ENCODE measurements around the gene TENT5A. TPM values are rescaled to one million over a fixed set of nuclear protein-coding genes. Genes with fewer than 3 reads are reported as not detected.

The TENT5A gene
- total RNA-seq, 4 donors from 2014 or later, result 5.6 to 42.1 (median 34.2) TPM

- no peak overlapping the region for H3K27ac ChIP-seq
- no peaks in the 10 kb centered on the region for H3K36me3 ChIP-seq
- in situ Hi-C loops (cut with MboI; ENCODE audit: low pct_ligation_motif_present in 1 of 4, low pct_unique_long_range_greater_than_20kb in 1 of 4, low sequenced_read_pairs in 3 of 4) (no loop called here), intact Hi-C loops (cut with DNase I; ENCODE audit: low total_unique reads) (no loop called here)
- TF ChIP-seq POLR2AphosphoS5 (IDR thresholded peaks at IDR 0.05), result no peak
- TF ChIP-seq CTCF (IDR thresholded peaks at IDR 0.05), result no peak
- no peak for TF ChIP-seq EP300 (IDR thresholded peaks at IDR 0.05; ENCODE audit: low read depth)
- no peaks in the 10 kb centered on the region for H3K27me3 ChIP-seq
- H3K9me3 ChIP-seq, result no peaks in the 10 kb centered on the region
- H3K4me1 ChIP-seq, result no peaks in the 10 kb centered on the region
- no peak overlapping the region for H3K4me3 ChIP-seq
- 71 to 85% methylated on average over 1 of the region's 1 CpG for WGBS, 2 donors (ENCODE audit: low coverage in 1 of 2)
- no peak for DNase-seq
Measured at GRCh38 chr6:81720427-81720826, 32.1 kb downstream of the TENT5A start.

- 60 to 83% methylated on average over 1 of the region's 1 CpG for WGBS, 2 donors (ENCODE audit: low coverage in 1 of 2)
- Histone ChIP-seq H3K4me1 (no peaks in the 10 kb centered on the region), H3K27me3 (no peaks in the 10 kb centered on the region), H3K36me3 (no peaks in the 10 kb centered on the region), H3K27ac (no peak overlapping the region), H3K4me3 (no peak overlapping the region), H3K9me3 (no peaks in the 10 kb centered on the region)
- TF ChIP-seq POLR2A (IDR thresholded peaks at IDR 0.05) (no peak), CTCF (IDR thresholded peaks at IDR 0.05) (no peak), EP300 (IDR thresholded peaks at IDR 0.05; ENCODE audit: low read depth) (no peak), POLR2AphosphoS5 (IDR thresholded peaks at IDR 0.05) (no peak)
- DNase-seq, result no peak
- intact Hi-C loops (cut with DNase I; ENCODE audit: low total_unique reads), result no loop called here
- in situ Hi-C loops (cut with MboI; ENCODE audit: low pct_ligation_motif_present in 1 of 4, low pct_unique_long_range_greater_than_20kb in 1 of 4, low sequenced_read_pairs in 3 of 4), result no loop called here
Measured at GRCh38 chr6:81718126-81718525, 34.4 kb downstream of the TENT5A start.

- 75 to 85% methylated on average over 3 of the region's 3 CpGs for WGBS, 2 donors (ENCODE audit: low coverage in 1 of 2)
- no peak for DNase-seq
- Histone ChIP-seq H3K4me1 (no peaks in the 10 kb centered on the region), H3K9me3 (no peaks in the 10 kb centered on the region), H3K36me3 (no peaks in the 10 kb centered on the region), H3K27me3 (no peaks in the 10 kb centered on the region), H3K27ac (no peak overlapping the region), H3K4me3 (no peak overlapping the region)
- intact Hi-C loops (cut with DNase I; ENCODE audit: low total_unique reads), result no loop called here
- TF ChIP-seq POLR2A (IDR thresholded peaks at IDR 0.05) (no peak), EP300 (IDR thresholded peaks at IDR 0.05; ENCODE audit: low read depth) (no peak), CTCF (IDR thresholded peaks at IDR 0.05) (no peak), POLR2AphosphoS5 (IDR thresholded peaks at IDR 0.05) (no peak)
- in situ Hi-C loops (cut with MboI; ENCODE audit: low pct_ligation_motif_present in 1 of 4, low pct_unique_long_range_greater_than_20kb in 1 of 4, low sequenced_read_pairs in 3 of 4), result no loop called here
Measured at GRCh38 chr6:81714684-81715083, 37.8 kb downstream of the TENT5A start.

- H3K27me3 ChIP-seq, result no peaks in the 10 kb centered on the region
- in situ Hi-C loops (cut with MboI; ENCODE audit: low pct_ligation_motif_present in 1 of 4, low pct_unique_long_range_greater_than_20kb in 1 of 4, low sequenced_read_pairs in 3 of 4), result no loop called here
- WGBS, 2 donors (ENCODE audit: low coverage in 1 of 2), result 89 to 96% methylated on average over 1 of the region's 1 CpG
- no peaks in the 10 kb centered on the region for H3K4me1 ChIP-seq
- H3K9me3 ChIP-seq, result no peaks in the 10 kb centered on the region
- no peak overlapping the region for H3K27ac ChIP-seq
- no peak overlapping the region for H3K4me3 ChIP-seq
- TF ChIP-seq POLR2AphosphoS5 (IDR thresholded peaks at IDR 0.05), result no peak
- no peak for TF ChIP-seq EP300 (IDR thresholded peaks at IDR 0.05; ENCODE audit: low read depth)
- TF ChIP-seq CTCF (IDR thresholded peaks at IDR 0.05), result no peak
- no peak for DNase-seq
- intact Hi-C loops (cut with DNase I; ENCODE audit: low total_unique reads), result no loop called here
- H3K36me3 ChIP-seq, result no peaks in the 10 kb centered on the region
Measured at GRCh38 chr6:81713205-81713604, 39.3 kb downstream of the TENT5A start.
